Measurements from ENCODE around the gene RREB1. TPM values are rescaled to one million over a fixed set of nuclear protein-coding genes. Genes with fewer than 3 reads are reported as not detected.

RREB1 gene
- polyA plus RNA-seq, 1 donor (not counting 4 experiments of a cell fraction or from before 2014, with no cell fraction given): 6.1 TPM

DNA sequence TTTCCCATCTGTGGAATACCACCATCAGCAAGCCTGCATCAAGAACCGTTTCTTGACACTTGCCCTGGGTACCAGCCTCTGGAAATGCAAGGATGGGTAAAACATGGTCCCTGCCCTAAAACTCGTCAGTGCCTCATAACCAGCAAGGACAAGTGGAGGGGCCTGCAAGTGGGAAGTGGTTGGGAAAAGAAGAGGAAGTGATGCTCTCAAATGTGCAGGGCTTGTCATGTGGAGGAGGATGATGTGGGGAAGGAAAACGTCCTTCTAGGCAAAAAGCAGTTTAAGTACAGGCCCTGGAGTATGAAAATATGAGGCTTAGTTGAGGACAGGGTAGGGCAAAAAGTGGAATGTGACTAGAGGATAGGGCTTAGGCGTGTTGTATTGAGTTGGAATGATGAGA, 19.0 kb downstream of the RREB1 start:
- dilution Hi-C loops (cut with MboI; ENCODE audit: extremely low pct_ligation_motif_present, low sequenced_read_pairs): no loop called here

GRCh38 chr6:7127680-7128079, 19.9 kb downstream of the RREB1 start:
- peaks cover 87% of the 10 kb centered on the region for H3K79me2 ChIP-seq (ENCODE audit: control insufficient read depth, insufficient read depth, low read length)
- H3K4me3 ChIP-seq (ENCODE audit: control insufficient read depth in 2 of 3, extremely low read depth in 1 of 3, insufficient read depth in 2 of 3, low read depth in 1 of 3, low read length in 3 of 3): no peak overlapping the region
- no peak overlapping the region for H3K4me2 ChIP-seq (ENCODE audit: control insufficient read depth, extremely low read depth, insufficient read depth, low read depth, low read length)
- H3K9me1 ChIP-seq (ENCODE audit: control insufficient read depth, extremely low read depth, insufficient read depth, low read length): no peaks in the 10 kb centered on the region
- TF ChIP-seq EZH2 (IDR thresholded peaks at IDR 0.05; ENCODE audit: low read length): no peak
- TF ChIP-seq, protein P1, sequence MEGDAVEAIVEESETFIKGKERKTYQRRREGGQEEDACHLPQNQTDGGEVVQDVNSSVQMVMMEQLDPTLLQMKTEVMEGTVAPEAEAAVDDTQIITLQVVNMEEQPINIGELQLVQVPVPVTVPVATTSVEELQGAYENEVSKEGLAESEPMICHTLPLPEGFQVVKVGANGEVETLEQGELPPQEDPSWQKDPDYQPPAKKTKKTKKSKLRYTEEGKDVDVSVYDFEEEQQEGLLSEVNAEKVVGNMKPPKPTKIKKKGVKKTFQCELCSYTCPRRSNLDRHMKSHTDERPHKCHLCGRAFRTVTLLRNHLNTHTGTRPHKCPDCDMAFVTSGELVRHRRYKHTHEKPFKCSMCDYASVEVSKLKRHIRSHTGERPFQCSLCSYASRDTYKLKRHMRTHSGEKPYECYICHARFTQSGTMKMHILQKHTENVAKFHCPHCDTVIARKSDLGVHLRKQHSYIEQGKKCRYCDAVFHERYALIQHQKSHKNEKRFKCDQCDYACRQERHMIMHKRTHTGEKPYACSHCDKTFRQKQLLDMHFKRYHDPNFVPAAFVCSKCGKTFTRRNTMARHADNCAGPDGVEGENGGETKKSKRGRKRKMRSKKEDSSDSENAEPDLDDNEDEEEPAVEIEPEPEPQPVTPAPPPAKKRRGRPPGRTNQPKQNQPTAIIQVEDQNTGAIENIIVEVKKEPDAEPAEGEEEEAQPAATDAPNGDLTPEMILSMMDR (optimal IDR thresholded peaks at IDR 0.05 in 1 of 3, IDR thresholded peaks at IDR 0.05 in 1 of 3, conservative IDR thresholded peaks at IDR 0.05 in 1 of 3; ENCODE audit: extremely low read depth in 1 of 3, insufficient read depth in 2 of 3, low read length in 3 of 3): no peak
- no peaks in the 10 kb centered on the region for H3K27me3 ChIP-seq (ENCODE audit: control insufficient read depth, extremely low read depth, insufficient read depth, low read length)
- H4K20me1 ChIP-seq (ENCODE audit: control insufficient read depth, extremely low read depth, insufficient read depth, low read length): no peaks in the 10 kb centered on the region
- dilution Hi-C loops (cut with MboI; ENCODE audit: extremely low pct_ligation_motif_present, low sequenced_read_pairs): no loop called here
- H3K27ac ChIP-seq (ENCODE audit: control insufficient read depth, insufficient read depth, low read length): peak overlapping the region; percentile 17
- peaks cover 41% of the 10 kb centered on the region for H3K4me1 ChIP-seq (ENCODE audit: control insufficient read depth, extremely low read depth, insufficient read depth, low read length)
- DNase-seq (ENCODE audit: low read depth, low spot score) (no peak), FAIRE-seq (no peak)
- peaks cover 4 to 9% of the 10 kb centered on the region in 2 experiments for H3K36me3 ChIP-seq (ENCODE audit: control insufficient read depth in 2 of 2, extremely low read depth in 1 of 2, insufficient read depth in 2 of 2, low read length in 2 of 2)
- no peak overlapping the region for H3K9ac ChIP-seq (ENCODE audit: control insufficient read depth, extremely low read depth, insufficient read depth, low read length)
- no peaks in the 10 kb centered on the region for H3K9me3 ChIP-seq (ENCODE audit: control insufficient read depth, low read depth, low read length)
- no peak overlapping the region for H2AFZ ChIP-seq (ENCODE audit: control insufficient read depth, low read length)

More for the DNA sequence above, 19.0 kb downstream of the RREB1 start:
- H3K4me2 ChIP-seq (ENCODE audit: control insufficient read depth, extremely low read depth, insufficient read depth, low read depth, low read length): no peak overlapping the region
- H2AFZ ChIP-seq (ENCODE audit: control insufficient read depth, low read length): no peak overlapping the region
- H4K20me1 ChIP-seq (ENCODE audit: control insufficient read depth, extremely low read depth, insufficient read depth, low read length): no peaks in the 10 kb centered on the region
- no peak overlapping the region for H3K27ac ChIP-seq (ENCODE audit: control insufficient read depth, insufficient read depth, low read length)
- no peaks in the 10 kb centered on the region for H3K9me1 ChIP-seq (ENCODE audit: control insufficient read depth, extremely low read depth, insufficient read depth, low read length)
- peaks cover 88% of the 10 kb centered on the region for H3K79me2 ChIP-seq (ENCODE audit: control insufficient read depth, insufficient read depth, low read length)
- DNase-seq (ENCODE audit: low read depth, low spot score) (no peak), FAIRE-seq (no peak)
- no peaks in the 10 kb centered on the region for H3K9me3 ChIP-seq (ENCODE audit: control insufficient read depth, low read depth, low read length)
- TF ChIP-seq EZH2 (IDR thresholded peaks at IDR 0.05; ENCODE audit: low read length): no peak
- TF ChIP-seq, protein P1 (optimal IDR thresholded peaks at IDR 0.05 in 1 of 3, IDR thresholded peaks at IDR 0.05 in 1 of 3, conservative IDR thresholded peaks at IDR 0.05 in 1 of 3; ENCODE audit: extremely low read depth in 1 of 3, insufficient read depth in 2 of 3, low read length in 3 of 3): no peak
- no peak overlapping the region for H3K4me3 ChIP-seq (ENCODE audit: control insufficient read depth in 2 of 3, extremely low read depth in 1 of 3, insufficient read depth in 2 of 3, low read depth in 1 of 3, low read length in 3 of 3)
- no peak overlapping the region for H3K9ac ChIP-seq (ENCODE audit: control insufficient read depth, extremely low read depth, insufficient read depth, low read length)
- H3K36me3 ChIP-seq (ENCODE audit: control insufficient read depth in 2 of 2, extremely low read depth in 1 of 2, insufficient read depth in 2 of 2, low read length in 2 of 2): peaks cover 4 to 12% of the 10 kb centered on the region in 2 experiments
- no peaks in the 10 kb centered on the region for H3K27me3 ChIP-seq (ENCODE audit: control insufficient read depth, extremely low read depth, insufficient read depth, low read length)
- H3K4me1 ChIP-seq (ENCODE audit: control insufficient read depth, extremely low read depth, insufficient read depth, low read length): peaks cover 43% of the 10 kb centered on the region

Data from keratinocyte (primary cell).